ENCODE measurements around the gene MYO1C.

- TF ChIP-seq, protein P1, sequence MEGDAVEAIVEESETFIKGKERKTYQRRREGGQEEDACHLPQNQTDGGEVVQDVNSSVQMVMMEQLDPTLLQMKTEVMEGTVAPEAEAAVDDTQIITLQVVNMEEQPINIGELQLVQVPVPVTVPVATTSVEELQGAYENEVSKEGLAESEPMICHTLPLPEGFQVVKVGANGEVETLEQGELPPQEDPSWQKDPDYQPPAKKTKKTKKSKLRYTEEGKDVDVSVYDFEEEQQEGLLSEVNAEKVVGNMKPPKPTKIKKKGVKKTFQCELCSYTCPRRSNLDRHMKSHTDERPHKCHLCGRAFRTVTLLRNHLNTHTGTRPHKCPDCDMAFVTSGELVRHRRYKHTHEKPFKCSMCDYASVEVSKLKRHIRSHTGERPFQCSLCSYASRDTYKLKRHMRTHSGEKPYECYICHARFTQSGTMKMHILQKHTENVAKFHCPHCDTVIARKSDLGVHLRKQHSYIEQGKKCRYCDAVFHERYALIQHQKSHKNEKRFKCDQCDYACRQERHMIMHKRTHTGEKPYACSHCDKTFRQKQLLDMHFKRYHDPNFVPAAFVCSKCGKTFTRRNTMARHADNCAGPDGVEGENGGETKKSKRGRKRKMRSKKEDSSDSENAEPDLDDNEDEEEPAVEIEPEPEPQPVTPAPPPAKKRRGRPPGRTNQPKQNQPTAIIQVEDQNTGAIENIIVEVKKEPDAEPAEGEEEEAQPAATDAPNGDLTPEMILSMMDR (IDR thresholded peaks at IDR 0.05; ENCODE audit: insufficient read depth, low read length, poor library complexity, severe bottlenecking), result no peak
- no peak for TF ChIP-seq EZH2phosphoT487 (conservative IDR thresholded peaks at IDR 0.05; ENCODE audit: low read length)
Measured at GRCh38 chr17:1511756-1512321, 19.4 kb upstream of the MYO1C start.
